ENCODE measurements around the gene LRP8.

GRCh38 chr1:53309802-53310201 is 18.1 kb downstream of the LRP8 start:
- TF ChIP-seq CTCF (IDR thresholded peaks at IDR 0.05; ENCODE audit: low read depth, low read length) (no peak), EZH2phosphoT487 (IDR thresholded peaks at IDR 0.05; ENCODE audit: low read depth) (no peak)
